A673 (cell line): ENCODE data around the gene SLC35F2. TPM values are rescaled to one million over a fixed set of nuclear protein-coding genes. Genes with fewer than 3 reads are reported as not detected.

Experiments
- BruUV-seq: library from RNA; stranded (reverse); fragments of 400-500 nt; replicated peaks from 2 replicates; lab custom pipeline; 2021; lab: Mats Ljungman, UMichigan
- CTCF ChIA-PET: fragments of 300-600 bp; sonication (Branson Sonifier 250); formaldehyde crosslinking; loops from one replicate; lab custom pipeline; 2022; ENCODE audit warnings: antibody characterized with exemption; lab: Charles Lee
- POLR2A ChIA-PET: fragments of 300-600 bp; sonication (Branson Sonifier 250); formaldehyde crosslinking; loops from one replicate; lab custom pipeline; 2022; ENCODE audit warnings: antibody characterized with exemption; ENCODE audit not compliant: low non-redundant PET; lab: Charles Lee
- DNase-seq: peaks from one replicate; pipeline ENCODE4 v3.0.0-alpha.2; 2015; ENCODE audit warnings: low spot score
- H3K27ac ChIP-seq: fragments of 200-600 bp; sonication (generic); 2 replicates; pipeline ENCODE4 v1.5.1; 2016; ENCODE audit warnings: mixed run types, low read depth, mild to moderate bottlenecking, mixed read lengths, antibody characterized with exemption, low read length; ENCODE audit not compliant: poor library complexity, severe bottlenecking
- H3K27me3 ChIP-seq: fragments of 200-600 bp; sonication (generic); replicated peaks from 2 replicates; pipeline ENCODE4 v1.6.1; 2017; ENCODE audit warnings: mixed run types, low read depth, mild to moderate bottlenecking, mixed read lengths, antibody characterized with exemption, low read length; ENCODE audit not compliant: insufficient read depth, poor library complexity
- H3K36me3 ChIP-seq: fragments of 200-600 bp; sonication (generic); 2 replicates; pipeline ENCODE4 v1.6.1; 2016; ENCODE audit warnings: mixed run types, mild to moderate bottlenecking, mixed read lengths, antibody characterized with exemption, low read length; ENCODE audit not compliant: insufficient read depth, poor library complexity, severe bottlenecking
- H3K4me1 ChIP-seq: fragments of 200-600 bp; sonication (generic); 2 replicates; pipeline ENCODE4 v1.6.1; 2017; ENCODE audit warnings: mixed run types, mild to moderate bottlenecking, mixed read lengths, antibody characterized with exemption, low read length; ENCODE audit not compliant: insufficient read depth, poor library complexity, severe bottlenecking
- H3K4me3 ChIP-seq: fragments of 200-600 bp; sonication (generic); 2 replicates; pipeline ENCODE4 v1.5.1; 2016; ENCODE audit warnings: low read depth, mixed run types, mild to moderate bottlenecking, mixed read lengths, low read length; ENCODE audit not compliant: poor library complexity, severe bottlenecking
- H3K9me3 ChIP-seq: fragments of 200-600 bp; sonication (generic); 2 replicates; pipeline ENCODE4 v1.6.1; 2016; ENCODE audit warnings: mixed run types, low read depth, mild to moderate bottlenecking, mixed read lengths, antibody characterized with exemption, low read length; ENCODE audit not compliant: poor library complexity, severe bottlenecking
- EZH2 ChIP-seq: fragments of 200-600 bp; sonication (generic); IDR thresholded peaks from 2 replicates; pipeline ENCODE4 v1.6.1; 2017; ENCODE audit warnings: borderline replicate concordance, low read depth, mild to moderate bottlenecking, mixed read lengths, antibody characterized with exemption, low read length; ENCODE audit not compliant: poor library complexity, severe bottlenecking
- intact Hi-C: fragments of 100-400 bp; cut with micrococcal nuclease; formaldehyde crosslinking; loops from one replicate; pipeline ENCODE4 v1.10.0; 2022; ENCODE audit not compliant: unreplicated experiment
- total RNA-seq: library from RNA; stranded (reverse); gene quantifications from 2 replicates; pipeline ENCODE4 v1.2.3, GENCODE V29; 2021
- TF ChIP-seq, protein P1 (sequence below): fragments of 300-800, 200-600 bp; sonication (generic); conservative IDR thresholded peaks from 2 replicates; pipeline ENCODE4 v1.5.1; 2017; ENCODE audit warnings: low read depth, mild to moderate bottlenecking, antibody characterized with exemption, low read length, moderate library complexity, mixed read lengths

Gene SLC35F2
- total RNA-seq, 1 experiment from 2014 or later, result 95.4 TPM

DNA sequence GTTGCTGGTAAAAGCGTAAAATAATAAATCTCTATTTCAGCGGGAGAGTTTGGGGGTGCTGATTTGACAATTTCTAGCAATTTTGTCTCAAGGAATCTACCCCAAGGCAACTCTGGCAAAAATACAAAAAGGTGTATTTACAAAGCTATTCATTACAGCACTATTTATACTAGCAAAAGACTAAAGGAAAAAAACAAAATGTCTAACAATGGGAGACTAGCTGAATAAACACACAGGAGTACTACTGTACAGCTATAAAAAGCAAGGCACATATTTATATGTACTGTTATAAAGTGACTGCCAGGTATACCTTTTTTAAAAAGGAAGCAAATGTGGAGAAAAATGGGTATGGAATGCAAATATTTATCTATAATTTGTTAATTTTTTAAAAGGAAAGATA, 32.7 kb downstream of the SLC35F2 start:
- TF ChIP-seq, protein P1, sequence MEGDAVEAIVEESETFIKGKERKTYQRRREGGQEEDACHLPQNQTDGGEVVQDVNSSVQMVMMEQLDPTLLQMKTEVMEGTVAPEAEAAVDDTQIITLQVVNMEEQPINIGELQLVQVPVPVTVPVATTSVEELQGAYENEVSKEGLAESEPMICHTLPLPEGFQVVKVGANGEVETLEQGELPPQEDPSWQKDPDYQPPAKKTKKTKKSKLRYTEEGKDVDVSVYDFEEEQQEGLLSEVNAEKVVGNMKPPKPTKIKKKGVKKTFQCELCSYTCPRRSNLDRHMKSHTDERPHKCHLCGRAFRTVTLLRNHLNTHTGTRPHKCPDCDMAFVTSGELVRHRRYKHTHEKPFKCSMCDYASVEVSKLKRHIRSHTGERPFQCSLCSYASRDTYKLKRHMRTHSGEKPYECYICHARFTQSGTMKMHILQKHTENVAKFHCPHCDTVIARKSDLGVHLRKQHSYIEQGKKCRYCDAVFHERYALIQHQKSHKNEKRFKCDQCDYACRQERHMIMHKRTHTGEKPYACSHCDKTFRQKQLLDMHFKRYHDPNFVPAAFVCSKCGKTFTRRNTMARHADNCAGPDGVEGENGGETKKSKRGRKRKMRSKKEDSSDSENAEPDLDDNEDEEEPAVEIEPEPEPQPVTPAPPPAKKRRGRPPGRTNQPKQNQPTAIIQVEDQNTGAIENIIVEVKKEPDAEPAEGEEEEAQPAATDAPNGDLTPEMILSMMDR, result no peak
- no peak for TF ChIP-seq EZH2
- peaks cover 13% of the 10 kb centered on the region for H3K4me1 ChIP-seq
- H3K4me3 ChIP-seq, result no peak overlapping the region
- no peak overlapping the region for H3K27ac ChIP-seq
- H3K9me3 ChIP-seq, result peaks cover 3% of the 10 kb centered on the region
- intact Hi-C loops, result no loop called here
- H3K36me3 ChIP-seq, result no peaks in the 10 kb centered on the region
- no peak for DNase-seq
- POLR2A ChIA-PET, result no interaction called here
- BruUV-seq, result no TSS peak
- H3K27me3 ChIP-seq, result no peaks in the 10 kb centered on the region
- CTCF ChIA-PET, result no interaction called here

DNA sequence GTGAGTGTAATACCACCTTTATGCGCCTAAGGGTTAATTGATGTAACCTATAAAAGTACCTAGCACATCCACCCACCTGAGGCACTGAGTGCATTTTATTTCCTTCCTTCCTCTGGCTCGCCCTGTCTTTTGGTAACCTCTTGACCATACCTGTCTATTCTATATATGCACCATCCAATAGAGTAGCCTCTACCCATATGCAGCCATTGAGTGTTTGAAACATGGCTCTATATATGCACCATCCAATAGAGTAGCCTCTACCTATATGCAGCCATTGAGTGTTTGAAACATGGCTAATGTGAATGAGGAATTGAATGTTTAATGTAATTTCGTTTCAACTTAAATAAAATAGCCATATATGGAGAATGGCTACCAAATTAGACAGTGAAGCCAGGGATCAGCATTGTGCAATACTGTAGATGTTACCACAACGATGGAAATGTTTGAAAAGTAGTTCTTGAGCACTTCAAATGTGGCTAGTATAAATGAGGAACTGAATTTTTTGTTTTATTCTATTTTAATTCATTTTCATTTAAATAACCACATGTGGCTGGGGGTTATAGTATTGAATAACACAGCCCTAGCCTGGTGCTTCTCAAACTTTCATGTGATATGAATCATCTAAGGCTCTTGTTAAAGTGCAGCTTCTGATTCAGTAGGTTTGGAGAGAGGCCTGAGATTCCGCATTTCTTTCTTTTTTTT, 33.8 kb downstream of the SLC35F2 start:
- BruUV-seq, result no TSS peak
- H3K4me1 ChIP-seq, result peaks cover 13% of the 10 kb centered on the region
- H3K4me3 ChIP-seq, result no peak overlapping the region
- CTCF ChIA-PET, result no interaction called here
- DNase-seq, result no peak
- no peaks in the 10 kb centered on the region for H3K27me3 ChIP-seq
- no peaks in the 10 kb centered on the region for H3K36me3 ChIP-seq
- peaks cover 2% of the 10 kb centered on the region for H3K9me3 ChIP-seq
- intact Hi-C loops, result no loop called here
- POLR2A ChIA-PET, result no interaction called here
- TF ChIP-seq, protein P1, result no peak
- TF ChIP-seq EZH2, result no peak
- no peak overlapping the region for H3K27ac ChIP-seq

DNA sequence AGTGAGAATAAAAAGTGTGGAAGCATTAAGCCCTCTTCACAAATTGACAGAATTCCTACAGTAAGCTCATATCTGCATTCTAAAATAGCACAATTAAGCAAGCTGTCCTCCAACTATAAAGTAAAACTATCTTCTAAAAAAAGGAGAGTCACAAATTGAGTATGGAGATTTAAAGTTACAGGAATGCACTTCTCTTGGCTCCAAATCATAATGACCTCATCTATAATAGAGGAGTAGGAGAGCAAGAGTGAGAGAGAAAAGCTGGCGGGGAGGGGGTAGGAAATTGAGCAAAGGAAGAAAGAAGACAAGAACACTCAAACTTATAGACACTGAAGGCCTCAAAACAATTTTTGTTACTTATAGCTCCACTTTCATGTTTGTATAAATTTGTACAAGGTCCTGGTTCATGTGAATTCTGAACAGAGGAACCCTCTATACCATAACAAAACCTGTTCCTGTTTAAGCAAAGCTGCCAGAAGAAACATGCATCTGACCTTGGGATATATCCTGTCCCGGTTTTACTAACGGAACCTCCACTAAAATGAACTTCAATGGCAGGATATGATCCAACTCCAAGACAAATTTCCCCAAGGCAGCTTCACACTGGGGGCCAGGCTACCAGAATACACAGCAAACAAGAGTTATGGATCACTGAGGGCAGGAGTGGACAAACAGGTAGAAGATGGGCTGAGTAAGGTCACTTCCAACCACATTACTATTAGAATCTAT, 37.2 kb downstream of the SLC35F2 start:
- intact Hi-C loops, result no loop called here
- peak; percentile 64 for DNase-seq
- BruUV-seq, result no TSS peak
- peak overlapping the region; percentile 9 for H3K27ac ChIP-seq
- no peaks in the 10 kb centered on the region for H3K9me3 ChIP-seq
- ChIA-PET CTCF (no interaction called here), POLR2A (no interaction called here)
- TF ChIP-seq, protein P1, result no peak
- no peak for TF ChIP-seq EZH2
- H3K4me1 ChIP-seq, result peaks cover 17% of the 10 kb centered on the region
- no peak overlapping the region for H3K4me3 ChIP-seq
- H3K36me3 ChIP-seq, result no peaks in the 10 kb centered on the region
- no peaks in the 10 kb centered on the region for H3K27me3 ChIP-seq
